Right atrium auricular region (tissue), 2 donors: Measurements from ENCODE around the gene NMU. TPM values are rescaled to one million over a fixed set of nuclear protein-coding genes. Genes with fewer than 3 reads are reported as not detected.

Source experiments
- DNase-seq: peaks from one replicate; pipeline ENCODE4 v3.0.0-alpha.2; 2019; ENCODE audit warnings: low spot score
- H3K27ac ChIP-seq, 2 donors: fragments of 200-600 bp; sonication (generic); 1 replicate in 1 of 2; 2 replicates in 1 of 2; pipeline ENCODE4 v1.5.1; 2016 to 2019
- H3K27me3 ChIP-seq, 2 donors: fragments of 200-600 bp; sonication (generic); one replicate each; pipeline versions ENCODE4 v1.5.1 to v1.6.0; 2017 to 2019
- H3K36me3 ChIP-seq: fragments of 200-600 bp; sonication (generic); one replicate; pipeline ENCODE4 v1.5.1; 2016
- H3K4me1 ChIP-seq, 2 donors: fragments of 200-600 bp; sonication (generic); one replicate each; pipeline versions ENCODE4 v1.5.1 to v1.6.0; 2017 to 2019
- H3K4me3 ChIP-seq, 2 donors: fragments of 200-600 bp; sonication (generic); 1 replicate in 1 of 2; 2 replicates in 1 of 2; pipeline ENCODE4 v1.5.1; 2017 to 2019; ENCODE audit warnings: mild to moderate bottlenecking in 1 of 2, moderate library complexity in 1 of 2
- H3K9me3 ChIP-seq, 2 donors: fragments of 200-600 bp; sonication (generic); one replicate each; pipeline ENCODE4 v1.5.1; 2019
- total RNA-seq, 2 donors: library from RNA; depleted of rRNA; stranded (reverse); fragments of >200 nt; gene quantifications; one replicate each; pipeline ENCODE4 v1.1.0, GENCODE V29; 2016
- TF ChIP-seq, protein P1 (sequence below), 2 donors: fragments of 200-600 bp; sonication (generic); IDR thresholded peaks; one replicate each; pipeline ENCODE4 v1.5.1; 2019; ENCODE audit warnings: antibody characterized with exemption in 2 of 2

Gene NMU
- total RNA-seq, 2 donors from 2014 or later, result 0.47 TPM; not detected in 1

DNA sequence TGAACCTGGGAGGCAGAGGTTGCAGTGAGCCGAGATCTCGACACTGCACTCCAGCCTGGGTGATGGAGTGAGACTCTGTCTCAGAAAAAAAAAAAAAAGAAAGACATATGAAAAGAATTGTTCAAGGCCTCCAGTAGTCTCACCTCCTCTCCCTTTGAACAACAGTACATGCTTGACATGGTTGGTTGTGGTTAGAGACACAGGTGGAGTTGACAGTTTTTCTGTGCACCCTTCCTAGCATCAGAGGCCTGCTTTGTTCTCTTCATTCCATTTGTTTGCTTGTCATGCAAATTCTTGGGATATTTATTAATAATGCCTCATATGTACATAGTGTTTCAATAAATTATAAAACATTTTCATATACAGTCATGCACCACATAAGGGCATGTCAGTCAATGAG lies 25.7 kb downstream of the NMU start:
- TF ChIP-seq, protein P1, sequence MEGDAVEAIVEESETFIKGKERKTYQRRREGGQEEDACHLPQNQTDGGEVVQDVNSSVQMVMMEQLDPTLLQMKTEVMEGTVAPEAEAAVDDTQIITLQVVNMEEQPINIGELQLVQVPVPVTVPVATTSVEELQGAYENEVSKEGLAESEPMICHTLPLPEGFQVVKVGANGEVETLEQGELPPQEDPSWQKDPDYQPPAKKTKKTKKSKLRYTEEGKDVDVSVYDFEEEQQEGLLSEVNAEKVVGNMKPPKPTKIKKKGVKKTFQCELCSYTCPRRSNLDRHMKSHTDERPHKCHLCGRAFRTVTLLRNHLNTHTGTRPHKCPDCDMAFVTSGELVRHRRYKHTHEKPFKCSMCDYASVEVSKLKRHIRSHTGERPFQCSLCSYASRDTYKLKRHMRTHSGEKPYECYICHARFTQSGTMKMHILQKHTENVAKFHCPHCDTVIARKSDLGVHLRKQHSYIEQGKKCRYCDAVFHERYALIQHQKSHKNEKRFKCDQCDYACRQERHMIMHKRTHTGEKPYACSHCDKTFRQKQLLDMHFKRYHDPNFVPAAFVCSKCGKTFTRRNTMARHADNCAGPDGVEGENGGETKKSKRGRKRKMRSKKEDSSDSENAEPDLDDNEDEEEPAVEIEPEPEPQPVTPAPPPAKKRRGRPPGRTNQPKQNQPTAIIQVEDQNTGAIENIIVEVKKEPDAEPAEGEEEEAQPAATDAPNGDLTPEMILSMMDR (IDR thresholded peaks at IDR 0.05), result no peak
- no peaks in the 10 kb centered on the region for H3K36me3 ChIP-seq
- no peaks in the 10 kb centered on the region for H3K9me3 ChIP-seq
- no peak for DNase-seq
- no peak overlapping the region for H3K27ac ChIP-seq
- H3K27me3 ChIP-seq, result no peaks in the 10 kb centered on the region
- no peak overlapping the region for H3K4me3 ChIP-seq
- no peaks in the 10 kb centered on the region for H3K4me1 ChIP-seq

DNA sequence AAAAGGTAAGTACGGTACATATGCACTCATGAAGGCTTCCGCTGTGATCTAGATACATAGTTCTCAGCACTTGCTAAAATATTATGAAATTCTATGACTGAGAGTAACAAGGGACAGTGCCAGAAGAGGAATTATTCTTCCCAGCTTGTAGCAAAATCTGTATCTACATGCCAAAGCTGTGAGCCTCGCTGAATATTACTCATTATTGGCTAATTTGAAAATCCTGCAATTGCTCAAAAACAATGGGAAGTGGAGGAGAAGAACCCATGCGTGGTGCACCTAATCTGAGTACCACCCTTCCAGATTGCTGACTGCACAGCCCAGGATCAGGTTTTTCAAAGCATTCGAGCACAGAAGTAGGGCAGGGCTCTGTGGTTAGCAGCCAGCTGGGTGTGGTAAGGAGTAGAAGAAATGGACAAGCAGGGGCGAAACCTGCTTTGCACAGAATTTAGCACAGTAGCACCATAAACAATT lies 26.7 kb downstream of the NMU start:
- Histone ChIP-seq H3K4me3 (no peak overlapping the region), H3K27ac (no peak overlapping the region), H3K9me3 (no peaks in the 10 kb centered on the region), H3K36me3 (no peaks in the 10 kb centered on the region), H3K4me1 (no peaks in the 10 kb centered on the region), H3K27me3 (no peaks in the 10 kb centered on the region)
- DNase-seq, result no peak
- TF ChIP-seq, protein P1 (IDR thresholded peaks at IDR 0.05), result no peak

DNA sequence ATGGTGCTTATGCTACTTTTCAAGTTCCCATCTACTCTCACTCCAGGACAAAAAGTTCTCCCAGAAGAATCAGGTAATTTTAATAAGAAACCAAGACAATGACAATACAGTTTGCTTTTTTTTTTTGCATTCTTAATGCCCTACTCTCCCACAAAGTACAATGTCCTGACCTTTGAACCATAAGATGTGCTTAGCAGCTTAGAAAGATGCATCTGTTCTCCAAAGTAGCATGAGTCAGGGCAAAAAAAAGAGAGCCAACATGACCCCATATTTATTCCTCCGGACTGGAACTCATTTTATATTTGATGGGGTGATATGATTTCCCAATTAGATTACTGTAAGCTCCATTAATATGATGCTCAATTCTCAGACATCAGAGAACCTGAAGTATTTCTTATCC lies 27.5 kb downstream of the NMU start:
- H3K9me3 ChIP-seq, result no peaks in the 10 kb centered on the region
- DNase-seq, result no peak
- H3K27ac ChIP-seq, result no peak overlapping the region
- H3K27me3 ChIP-seq, result no peaks in the 10 kb centered on the region
- TF ChIP-seq, protein P1 (IDR thresholded peaks at IDR 0.05), result no peak
- H3K4me3 ChIP-seq, result no peak overlapping the region
- no peaks in the 10 kb centered on the region for H3K4me1 ChIP-seq
- no peaks in the 10 kb centered on the region for H3K36me3 ChIP-seq

DNA sequence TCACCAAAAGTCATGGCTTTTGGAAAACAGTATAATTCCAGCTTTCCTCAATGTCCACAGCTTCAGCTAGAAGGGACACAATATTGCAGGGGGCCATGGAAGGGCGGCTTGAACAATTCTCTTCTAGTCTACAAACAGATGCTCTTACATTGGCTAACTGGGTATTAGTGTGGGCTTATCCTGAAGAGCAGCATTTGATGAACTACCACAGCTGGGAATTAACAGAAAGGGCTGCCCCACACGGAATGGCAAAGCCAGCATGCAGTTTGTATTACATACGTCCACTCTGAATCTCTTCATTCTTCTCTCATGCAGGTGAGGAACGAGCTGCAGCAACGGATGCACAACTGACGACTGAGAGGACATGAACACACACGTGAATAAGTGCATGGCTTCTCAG lies 31.1 kb downstream of the NMU start:
- TF ChIP-seq, protein P1 (IDR thresholded peaks at IDR 0.05), result no peak

DNA sequence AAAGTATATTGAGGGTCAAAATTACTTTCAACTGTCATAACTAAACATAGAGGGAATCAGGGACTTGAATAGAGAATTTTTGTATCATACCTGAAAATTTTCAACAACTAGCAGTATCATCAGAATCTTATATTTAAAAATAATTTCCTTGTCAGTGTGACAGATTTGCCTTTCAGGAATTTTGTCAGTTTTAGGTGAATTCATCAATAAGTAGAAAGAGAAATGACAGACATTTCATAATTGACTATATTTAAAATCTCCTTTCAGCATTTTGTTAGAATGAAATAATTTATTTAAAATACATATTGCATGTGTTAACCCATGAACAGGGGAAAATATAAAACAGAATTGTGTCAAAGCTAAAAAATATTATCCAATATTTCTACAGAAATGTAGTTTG lies 35.5 kb downstream of the NMU start:
- no peak for DNase-seq
- Histone ChIP-seq H3K4me3 (no peak overlapping the region), H3K27me3 (no peaks in the 10 kb centered on the region), H3K36me3 (no peaks in the 10 kb centered on the region), H3K27ac (no peak overlapping the region), H3K4me1 (no peaks in the 10 kb centered on the region), H3K9me3 (peaks cover 0 to 5% of the 10 kb centered on the region in 2 donors)
- TF ChIP-seq, protein P1 (IDR thresholded peaks at IDR 0.05), result no peak

More for the DNA sequence above, 31.1 kb downstream of the NMU start:
- Histone ChIP-seq H3K36me3 (no peaks in the 10 kb centered on the region), H3K4me3 (no peak overlapping the region), H3K9me3 (no peaks in the 10 kb centered on the region), H3K27me3 (no peaks in the 10 kb centered on the region), H3K27ac (no peak overlapping the region), H3K4me1 (no peaks in the 10 kb centered on the region)
- no peak for DNase-seq

DNA sequence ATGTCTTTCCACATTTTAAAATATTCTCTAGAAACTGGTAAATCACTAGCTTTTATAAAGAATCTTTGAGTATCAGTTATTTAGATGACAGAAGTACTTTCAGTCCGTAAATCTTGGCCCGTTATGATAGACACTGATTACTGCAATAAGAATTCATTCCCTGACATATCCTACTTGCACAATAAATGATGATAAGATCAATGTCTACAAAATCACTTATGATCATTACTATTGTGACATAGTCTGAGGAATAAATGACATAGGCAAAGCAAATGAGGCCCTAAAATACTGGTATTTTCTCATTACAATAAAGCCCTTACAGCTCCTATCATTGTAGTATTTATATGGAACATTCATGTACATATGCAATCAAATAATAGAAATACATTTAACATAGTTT lies 37.5 kb downstream of the NMU start:
- Histone ChIP-seq H3K9me3 (peaks cover 0 to 5% of the 10 kb centered on the region in 2 donors), H3K4me1 (no peaks in the 10 kb centered on the region)

More for the DNA sequence above, 37.5 kb downstream of the NMU start:
- Histone ChIP-seq H3K36me3 (no peaks in the 10 kb centered on the region), H3K27me3 (no peaks in the 10 kb centered on the region), H3K27ac (no peak overlapping the region), H3K4me3 (no peak overlapping the region)
- TF ChIP-seq, protein P1 (IDR thresholded peaks at IDR 0.05), result no peak
- DNase-seq, result no peak
